ENCODE results near the gene ZBTB38. TPM values are rescaled to one million over a fixed set of nuclear protein-coding genes. Genes with fewer than 3 reads are reported as not detected.
A peak's percentile ranks its signal among the peaks of the same experiment; 100 is the strongest.

ZBTB38 gene
- total and polyA plus RNA-seq, 2 of the 13 experiments (the other 11 are each of a cell fraction or from before 2014, with no cell fraction given): 26.8 to 51.7 TPM

GRCh38 chr3:141399200-141399599 is 30.9 kb downstream of the ZBTB38 start (continued):
- TF ChIP-seq ZNF609 (CRISPR knock-in tag; IDR thresholded peaks at IDR 0.05; ENCODE audit: borderline replicate concordance) (no peak), JUND (CRISPR knock-in tag; IDR thresholded peaks at IDR 0.05) (no peak), RARG (CRISPR knock-in tag; IDR thresholded peaks at IDR 0.05; ENCODE audit: low read depth) (no peak)

- POLR2A ChIA-PET: interaction anchor here (0.7 to 4.3 kb wide), 16 partner anchors 9 to 88 kb away, joined by 3 to 41 read pairs (median 4); partner anchors contain the start of gene ZBTB38
- 10% methylated on average over 5 of the region's 5 CpGs for WGBS (ENCODE audit: low lambda C conversion rate)
- TF ChIP-seq GMEB2 (CRISPR knock-in tag; IDR thresholded peaks at IDR 0.05; ENCODE audit: low read depth): 0 out of 2 replicates have a peak, but pooled peaks have one; percentile 10
- no peak for TF ChIP-seq EED (CRISPR knock-in tag; IDR thresholded peaks at IDR 0.05)
- TF ChIP-seq FOSL2 (CRISPR knock-in tag; IDR thresholded peaks at IDR 0.05): peak; percentile 44
- no peak for TF ChIP-seq PAF1 (CRISPR knock-in tag; IDR thresholded peaks at IDR 0.05)
- no peak for TF ChIP-seq SIN3B (IDR thresholded peaks at IDR 0.05; ENCODE audit: low read length)
- no peak for TF ChIP-seq TP53 (CRISPR knock-in tag; conservative IDR thresholded peaks at IDR 0.05)
- TF ChIP-seq IRF2 (CRISPR knock-in tag; IDR thresholded peaks at IDR 0.05): peak; percentile 56
- TF ChIP-seq HOXA7 (CRISPR knock-in tag; IDR thresholded peaks at IDR 0.05): no peak
- no peak for TF ChIP-seq ZNF501 (CRISPR knock-in tag; IDR thresholded peaks at IDR 0.05)
- no peak for TF ChIP-seq ATF6 (CRISPR knock-in tag; conservative IDR thresholded peaks at IDR 0.05)
Observed at GRCh38 chr3:141400073-141400971, 32.0 kb downstream of the ZBTB38 start.

More at GRCh38 chr3:141400073-141400971, 32.0 kb downstream of the ZBTB38 start:
- CTCF ChIA-PET (ENCODE audit: low intra/inter-chr PET ratio, low total read pairs): no interaction called here
- Histone ChIP-seq H4K20me1 (ENCODE audit: insufficient read depth, low read length) (no peaks in the 10 kb centered on the region), H3K4me3 (replicated peaks in 1 of 3; ENCODE audit: insufficient read depth in 1 of 3, low read depth in 2 of 3, low read length in 3 of 3) (peak overlapping the region in 2 of 3 experiments; percentile 15 to 46; a peak in 2 of 6 replicates), H3K27ac (ENCODE audit: extremely low read length, insufficient read depth, low read length) (peak overlapping the region; percentile 90), H3K79me2 (ENCODE audit: insufficient read depth, low read length) (peaks cover 22% of the 10 kb centered on the region), H3K27me3 (ENCODE audit: control insufficient read depth in 1 of 2, insufficient read depth in 2 of 2, low read length in 2 of 2) (no peaks in the 10 kb centered on the region; a peak in 1 of 5 replicates), H3K9me3 (ENCODE audit: low read length) (no peaks in the 10 kb centered on the region), H3K4me1 (ENCODE audit: insufficient read depth, low read length) (peaks cover 52% of the 10 kb centered on the region), H3K4me2 (ENCODE audit: low read depth, low read length) (peak overlapping the region; percentile 83), H2AFZ (ENCODE audit: low read length) (no peak overlapping the region), H3K36me3 (replicated peaks in 1 of 2; ENCODE audit: control insufficient read depth in 1 of 2, insufficient read depth in 2 of 2, low read length in 2 of 2) (peaks cover 12 to 29% of the 10 kb centered on the region in 2 experiments), H3K9ac (ENCODE audit: insufficient read depth, low read depth, low read length) (peak overlapping the region; percentile 57)
- FAIRE-seq (peak; percentile 93), ATAC-seq (peak; percentile 83), DNase-seq (ENCODE audit: low spot score) (peak; percentile 97)
- BruUV-seq (replicated peaks): no TSS peak
- in situ Hi-C loops (cut with HindIII; ENCODE audit: extremely low pct_ligation_motif_present, low pct_unique_long_range_greater_than_20kb) (loop anchor here (5.0 kb wide), 2 partner anchors 33 to 42 kb away; partner anchors contain the start of gene ZBTB38), intact Hi-C loops (cut with micrococcal nuclease; ENCODE audit: unreplicated experiment) (loop anchor here (1.0 to 2.0 kb wide), 3 partner anchors 31 to 40 kb away; partner anchors contain the start of gene ZBTB38)

Measured in HepG2 (cell line).